ENCODE results near the gene NLRP9.

Gene NLRP9

GRCh38 chr19:55702131-55702627, 36.0 kb downstream of the NLRP9 start:
- DNase-seq, result no peak

GRCh38 chr19:55700813-55701212, 37.4 kb downstream of the NLRP9 start:
- no peak for DNase-seq

GRCh38 chr19:55699221-55699620, 39.0 kb downstream of the NLRP9 start:
- DNase-seq, result no peak

GRCh38 chr19:55698256-55698655, 39.9 kb downstream of the NLRP9 start:
- no peak for DNase-seq

GRCh38 chr19:55697698-55698097, 40.5 kb downstream of the NLRP9 start:
- DNase-seq, result no peak

GRCh38 chr19:55697069-55697440, 41.1 kb downstream of the NLRP9 start:
- DNase-seq, result no peak

- no peak for DNase-seq
Observed at GRCh38 chr19:55696301-55697068, 41.7 kb downstream of the NLRP9 start.

GRCh38 chr19:55695511-55696290, 42.5 kb downstream of the NLRP9 start:
- no peak for DNase-seq

- DNase-seq, result no peak
Observed at GRCh38 chr19:55694656-55695491, 43.3 kb downstream of the NLRP9 start.

GRCh38 chr19:55694241-55694655, 44.0 kb downstream of the NLRP9 start:
- DNase-seq, result no peak

- no peak for DNase-seq
Observed at GRCh38 chr19:55693336-55693974, 44.7 kb downstream of the NLRP9 start.

- DNase-seq, result no peak
Observed at GRCh38 chr19:55692681-55693081, 45.5 kb downstream of the NLRP9 start.

- no peak for DNase-seq
Observed at GRCh38 chr19:55691561-55692481, 46.4 kb downstream of the NLRP9 start.

GRCh38 chr19:55690769-55691545, 47.2 kb downstream of the NLRP9 start:
- DNase-seq, result no peak

- DNase-seq, result no peak
Observed at GRCh38 chr19:55690109-55690768, 48.0 kb downstream of the NLRP9 start.

- no peak for DNase-seq
Observed at GRCh38 chr19:55689411-55690108, 48.6 kb downstream of the NLRP9 start.

- DNase-seq, result no peak
Observed at GRCh38 chr19:55688422-55689218, 49.6 kb downstream of the NLRP9 start.

Data from activated CD4-positive, alpha-beta T cell treated with anti-CD3 and anti-CD28 coated beads, Interleukin-2, amount 50 U/mL, for 16 hours (primary cell).